OCI-LY3 (cell line): ENCODE results near the gene BACH2.

Experiments
- H2AFZ ChIP-seq: fragments of 200-600, 300-600 bp; shearing (Covaris generic); 2 replicates; pipeline ENCODE4 v1.6.0; 2014; ENCODE audit warnings: antibody characterized with exemption, low read depth, low read length
- H3K27ac ChIP-seq: fragments of 200-600, 300-600 bp; sonication (generic); 2 replicates; pipeline ENCODE4 v1.5.1; 2014; ENCODE audit warnings: mild to moderate bottlenecking, low read length, moderate library complexity, mixed read lengths
- H3K27me3 ChIP-seq: fragments of 200-600, 300-600 bp; sonication (generic); 2 replicates; pipeline ENCODE4 v1.6.1; 2014; ENCODE audit warnings: low read depth, low read length, mixed read lengths
- H3K36me3 ChIP-seq: fragments of 200-600, 300-600 bp; sonication (generic); replicated peaks from 2 replicates; pipeline ENCODE3; 2014; ENCODE audit warnings: low read depth, low read length, mixed read lengths
- H3K4me1 ChIP-seq: fragments of 300-600, 200-600 bp; sonication (generic); 2 replicates; pipeline ENCODE4 v1.6.1; 2014; ENCODE audit warnings: low read length, mixed read lengths
- H3K4me2 ChIP-seq: fragments of 200-600, 300-600 bp; sonication (generic); 2 replicates; pipeline ENCODE4 v1.6.1; 2014; ENCODE audit warnings: low read length, mixed read lengths
- H3K4me3 ChIP-seq: fragments of 300-600, 200-600 bp; sonication (generic); 2 replicates; pipeline ENCODE4 v1.5.1; 2014; ENCODE audit warnings: antibody characterized with exemption, mild to moderate bottlenecking, low read length, moderate library complexity
- H3K79me2 ChIP-seq: fragments of 300-600, 200-600 bp; shearing (Covaris generic); 2 replicates; pipeline ENCODE4 v1.6.1; 2014; ENCODE audit warnings: mild to moderate bottlenecking, low read length, mixed read lengths
- H3K9ac ChIP-seq: fragments of 300-600, 200-600 bp; shearing (Covaris generic); 2 replicates; pipeline ENCODE4 v1.6.0; 2014; ENCODE audit warnings: mild to moderate bottlenecking, low read length, moderate library complexity
- H3K9me3 ChIP-seq: fragments of 200-600, 300-600 bp; shearing (Covaris generic); 2 replicates; pipeline ENCODE4 v1.6.1; 2014; ENCODE audit warnings: low read length, mixed read lengths; ENCODE audit not compliant: insufficient read depth
- H4K20me1 ChIP-seq: fragments of 200-600, 300-600 bp; sonication (generic); 2 replicates; pipeline ENCODE4 v1.6.1; 2016; ENCODE audit warnings: low read length, mixed read lengths; ENCODE audit not compliant: insufficient read depth
- EZH2phosphoT487 ChIP-seq: fragments of 200-600 bp; shearing (Covaris generic); IDR thresholded peaks from 2 replicates; pipeline ENCODE4 v1.6.1; 2018; ENCODE audit warnings: antibody characterized with exemption, mixed run types, low read depth
- TF ChIP-seq, protein P1 (sequence below): fragments of 200-600, 300-600 bp; sonication (generic); IDR thresholded peaks from 2 replicates; pipeline ENCODE4 v1.5.1; 2014; ENCODE audit warnings: antibody characterized with exemption, low read length, low read depth

Gene BACH2

DNA sequence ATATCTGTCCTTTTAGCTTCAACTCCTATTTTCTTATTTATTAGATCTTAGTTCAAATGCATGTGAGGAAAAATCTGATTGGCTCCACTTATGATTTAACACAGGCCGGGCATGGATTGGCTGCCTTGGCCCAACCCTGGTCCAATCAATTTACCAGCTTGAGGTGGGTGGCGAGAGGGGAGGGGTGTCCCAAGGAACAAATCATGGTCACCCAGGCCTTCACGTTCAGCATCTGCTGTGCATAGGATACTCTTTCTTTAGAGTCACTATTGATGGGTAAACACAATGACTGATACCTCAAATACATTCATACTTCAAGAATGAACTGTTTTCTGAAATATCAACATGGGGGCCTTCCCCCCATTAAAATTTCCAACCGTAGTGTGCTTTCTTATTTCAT lies 14.9 kb upstream of the BACH2 start:
- Histone ChIP-seq H4K20me1 (no peaks in the 10 kb centered on the region), H3K27me3 (peaks cover 36% of the 10 kb centered on the region), H3K79me2 (no peaks in the 10 kb centered on the region), H3K4me2 (no peak overlapping the region), H2AFZ (no peak overlapping the region), H3K27ac (no peak overlapping the region), H3K36me3 (no peaks in the 10 kb centered on the region), H3K4me1 (peaks cover 10% of the 10 kb centered on the region), H3K9ac (no peak overlapping the region), H3K4me3 (no peak overlapping the region), H3K9me3 (no peaks in the 10 kb centered on the region; the same call in 1 of the 2 replicates)
- no peak for TF ChIP-seq EZH2phosphoT487
- TF ChIP-seq, protein P1, sequence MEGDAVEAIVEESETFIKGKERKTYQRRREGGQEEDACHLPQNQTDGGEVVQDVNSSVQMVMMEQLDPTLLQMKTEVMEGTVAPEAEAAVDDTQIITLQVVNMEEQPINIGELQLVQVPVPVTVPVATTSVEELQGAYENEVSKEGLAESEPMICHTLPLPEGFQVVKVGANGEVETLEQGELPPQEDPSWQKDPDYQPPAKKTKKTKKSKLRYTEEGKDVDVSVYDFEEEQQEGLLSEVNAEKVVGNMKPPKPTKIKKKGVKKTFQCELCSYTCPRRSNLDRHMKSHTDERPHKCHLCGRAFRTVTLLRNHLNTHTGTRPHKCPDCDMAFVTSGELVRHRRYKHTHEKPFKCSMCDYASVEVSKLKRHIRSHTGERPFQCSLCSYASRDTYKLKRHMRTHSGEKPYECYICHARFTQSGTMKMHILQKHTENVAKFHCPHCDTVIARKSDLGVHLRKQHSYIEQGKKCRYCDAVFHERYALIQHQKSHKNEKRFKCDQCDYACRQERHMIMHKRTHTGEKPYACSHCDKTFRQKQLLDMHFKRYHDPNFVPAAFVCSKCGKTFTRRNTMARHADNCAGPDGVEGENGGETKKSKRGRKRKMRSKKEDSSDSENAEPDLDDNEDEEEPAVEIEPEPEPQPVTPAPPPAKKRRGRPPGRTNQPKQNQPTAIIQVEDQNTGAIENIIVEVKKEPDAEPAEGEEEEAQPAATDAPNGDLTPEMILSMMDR = no peak

- Histone ChIP-seq H3K4me3 (no peak overlapping the region), H3K27me3 (peaks cover 66% of the 10 kb centered on the region), H3K36me3 (no peaks in the 10 kb centered on the region), H3K4me1 (no peaks in the 10 kb centered on the region), H3K4me2 (no peak overlapping the region), H4K20me1 (no peaks in the 10 kb centered on the region), H3K27ac (no peak overlapping the region), H2AFZ (no peak overlapping the region), H3K9ac (no peak overlapping the region), H3K9me3 (no peaks in the 10 kb centered on the region), H3K79me2 (no peaks in the 10 kb centered on the region)
- TF ChIP-seq EZH2phosphoT487 = no peak
- TF ChIP-seq, protein P1 = no peak
Measured at GRCh38 chr6:90305800-90306448, 9.3 kb upstream of the BACH2 start.

DNA sequence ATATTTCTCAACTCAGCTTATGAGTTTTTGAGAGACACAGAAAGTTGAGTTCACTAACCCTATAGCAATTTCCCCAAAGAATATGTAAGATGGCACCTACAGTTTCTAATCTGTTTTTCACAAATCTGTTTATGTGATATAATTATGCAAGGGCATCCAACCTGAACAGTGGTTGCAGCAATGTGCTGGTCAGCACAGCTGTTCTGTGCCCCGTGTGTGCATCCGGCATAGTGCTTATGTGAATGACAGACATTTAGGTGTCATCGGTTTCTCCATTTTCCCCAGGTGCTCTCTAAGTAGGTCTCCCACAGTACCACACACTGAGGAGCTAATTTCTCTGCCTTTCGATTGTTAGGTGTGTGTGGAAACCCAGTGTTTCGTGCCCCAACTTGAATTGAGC lies 7.7 kb upstream of the BACH2 start:
- Histone ChIP-seq H3K79me2 (no peaks in the 10 kb centered on the region), H3K4me3 (no peak overlapping the region), H2AFZ (no peak overlapping the region), H3K27me3 (peaks cover 63% of the 10 kb centered on the region), H3K4me2 (no peak overlapping the region), H3K27ac (no peak overlapping the region), H3K36me3 (no peaks in the 10 kb centered on the region), H3K9ac (no peak overlapping the region), H4K20me1 (no peaks in the 10 kb centered on the region), H3K9me3 (no peaks in the 10 kb centered on the region), H3K4me1 (no peaks in the 10 kb centered on the region)
- TF ChIP-seq, protein P1 = no peak
- TF ChIP-seq EZH2phosphoT487 = no peak

DNA sequence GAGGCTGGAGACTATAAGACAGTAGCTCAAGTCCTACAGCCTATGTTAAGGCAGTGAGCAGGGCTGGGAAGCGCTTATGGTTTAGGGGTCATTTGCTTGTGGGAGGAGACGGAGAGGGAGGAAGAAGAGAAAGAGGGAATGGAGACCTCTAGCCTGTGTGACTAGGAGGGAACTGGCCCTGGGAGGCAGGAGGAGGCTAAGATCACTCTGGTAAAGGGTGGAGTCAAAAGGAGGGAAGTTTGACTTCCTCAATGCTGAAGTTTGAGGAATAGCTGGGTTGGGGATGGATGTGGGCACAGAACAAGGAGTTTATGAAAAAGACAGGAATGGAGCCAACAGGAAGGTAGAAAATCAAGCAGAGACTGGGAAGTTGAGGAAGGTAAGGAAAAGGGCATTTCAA lies 6.4 kb upstream of the BACH2 start:
- no peaks in the 10 kb centered on the region for H3K4me1 ChIP-seq
- no peaks in the 10 kb centered on the region for H3K36me3 ChIP-seq
- H3K79me2 ChIP-seq = no peaks in the 10 kb centered on the region
- H3K9ac ChIP-seq = no peak overlapping the region
- peaks cover 68% of the 10 kb centered on the region for H3K27me3 ChIP-seq
- H2AFZ ChIP-seq = no peak overlapping the region
- no peak overlapping the region for H3K27ac ChIP-seq
- no peak overlapping the region for H3K4me3 ChIP-seq
- H3K4me2 ChIP-seq = no peak overlapping the region
- no peaks in the 10 kb centered on the region; the same call in 1 of the 2 replicates for H3K9me3 ChIP-seq
- no peaks in the 10 kb centered on the region for H4K20me1 ChIP-seq
- no peak for TF ChIP-seq EZH2phosphoT487
- TF ChIP-seq, protein P1 = no peak
